HG03135 (cell line): ENCODE measurements around the gene TFIP11.

Source experiments
- ATAC-seq: cut with Tn5 transposase; IDR thresholded peaks from one replicate; pipeline ENCODE4 v1.9.1; 2021; ENCODE audit warnings: mild to moderate bottlenecking, moderate library complexity; ENCODE audit not compliant: unreplicated experiment

Gene TFIP11

DNA sequence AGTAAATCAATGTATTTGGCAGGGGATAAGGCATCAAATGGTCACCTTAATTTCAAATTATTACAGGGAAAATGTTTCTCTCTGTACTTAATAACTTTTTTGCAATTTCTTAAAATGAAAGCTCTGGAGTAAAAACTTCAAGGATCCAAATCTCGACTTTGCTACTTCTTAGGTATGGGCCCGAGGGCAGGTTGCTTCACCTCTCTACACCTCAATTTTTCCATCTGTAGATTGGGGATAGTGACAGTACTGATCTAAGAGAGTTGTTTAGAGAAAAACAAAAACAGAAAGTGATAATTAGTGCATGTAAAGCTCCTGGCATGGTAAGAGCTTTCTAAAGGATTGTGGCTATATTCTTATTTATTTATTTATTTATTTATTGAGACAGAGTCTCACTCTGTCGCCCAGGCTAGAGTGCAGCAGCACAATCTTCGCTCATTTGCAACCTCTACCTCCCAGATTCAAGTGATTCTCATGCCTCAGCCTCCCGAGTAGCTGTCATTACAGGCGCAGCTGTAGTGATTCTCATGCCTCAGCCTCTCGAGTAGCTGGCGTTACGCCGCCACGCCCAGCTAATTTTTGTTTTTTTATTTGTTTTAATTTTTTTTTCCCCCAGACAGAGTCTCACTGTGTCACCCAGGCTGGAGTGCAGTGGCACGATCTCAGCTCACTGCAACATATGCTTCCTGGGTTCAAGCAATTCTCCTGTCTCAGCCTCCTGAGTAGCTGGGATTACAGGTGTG, 2.3 kb upstream of the TFIP11 start:
- ATAC-seq: no peak

DNA sequence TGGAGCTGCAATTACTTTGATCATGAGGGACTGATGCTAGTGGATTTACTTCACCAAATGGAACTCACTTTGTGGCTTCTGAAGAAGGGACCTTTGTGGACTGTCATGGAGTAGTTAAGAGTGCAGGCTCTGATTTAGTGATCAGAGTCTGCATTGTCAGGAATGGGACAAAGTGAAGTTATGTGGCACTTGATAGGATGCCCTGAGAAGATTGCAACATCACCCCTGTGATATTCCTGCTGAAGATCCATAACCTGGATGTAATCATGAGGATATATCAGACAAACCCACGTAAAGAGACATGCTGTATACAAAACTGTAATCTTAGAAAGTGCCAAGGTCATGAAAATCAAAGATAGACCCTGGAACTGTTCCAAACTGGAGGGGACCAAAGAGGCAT, 1.6 kb upstream of the TFIP11 start:
- no peak for ATAC-seq

DNA sequence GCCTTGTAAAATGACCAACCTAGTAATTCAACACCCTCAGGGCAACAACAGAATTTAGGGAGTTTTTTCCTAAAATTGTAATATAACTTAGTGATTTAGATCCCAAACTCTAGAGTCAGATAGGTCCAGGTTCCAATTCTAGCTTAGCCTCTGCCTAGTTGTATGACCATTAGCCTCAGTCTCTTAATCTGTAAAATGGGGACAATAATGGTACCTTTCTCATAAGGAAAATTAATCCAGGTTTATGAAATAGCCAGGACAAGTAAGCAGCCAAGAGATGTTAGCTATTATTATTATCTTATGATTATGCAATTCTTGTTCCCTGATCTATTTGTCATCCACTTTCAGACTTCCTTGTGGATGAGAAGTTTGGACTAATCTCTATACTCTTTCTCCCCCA, 4.1 kb downstream of the TFIP11 start:
- no peak for ATAC-seq

DNA sequence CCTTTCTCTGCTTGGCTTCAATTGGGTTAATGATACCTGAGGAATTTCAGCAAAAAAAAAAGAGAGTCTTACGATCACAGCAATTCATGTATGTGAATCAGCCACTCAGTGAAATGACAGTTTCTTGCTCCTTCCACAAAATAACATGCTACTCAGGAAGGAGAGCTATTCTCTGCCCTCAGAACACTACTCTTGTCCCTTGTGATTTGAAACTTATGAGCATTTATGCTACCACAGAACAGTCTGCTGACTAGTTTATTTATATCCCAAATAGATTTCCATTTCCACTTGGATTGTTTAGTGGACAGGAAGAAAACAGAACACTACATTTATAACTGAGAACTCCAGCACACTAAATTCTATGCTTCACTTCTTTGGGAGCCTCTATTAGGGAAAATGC, 8.5 kb downstream of the TFIP11 start:
- no peak for ATAC-seq

DNA sequence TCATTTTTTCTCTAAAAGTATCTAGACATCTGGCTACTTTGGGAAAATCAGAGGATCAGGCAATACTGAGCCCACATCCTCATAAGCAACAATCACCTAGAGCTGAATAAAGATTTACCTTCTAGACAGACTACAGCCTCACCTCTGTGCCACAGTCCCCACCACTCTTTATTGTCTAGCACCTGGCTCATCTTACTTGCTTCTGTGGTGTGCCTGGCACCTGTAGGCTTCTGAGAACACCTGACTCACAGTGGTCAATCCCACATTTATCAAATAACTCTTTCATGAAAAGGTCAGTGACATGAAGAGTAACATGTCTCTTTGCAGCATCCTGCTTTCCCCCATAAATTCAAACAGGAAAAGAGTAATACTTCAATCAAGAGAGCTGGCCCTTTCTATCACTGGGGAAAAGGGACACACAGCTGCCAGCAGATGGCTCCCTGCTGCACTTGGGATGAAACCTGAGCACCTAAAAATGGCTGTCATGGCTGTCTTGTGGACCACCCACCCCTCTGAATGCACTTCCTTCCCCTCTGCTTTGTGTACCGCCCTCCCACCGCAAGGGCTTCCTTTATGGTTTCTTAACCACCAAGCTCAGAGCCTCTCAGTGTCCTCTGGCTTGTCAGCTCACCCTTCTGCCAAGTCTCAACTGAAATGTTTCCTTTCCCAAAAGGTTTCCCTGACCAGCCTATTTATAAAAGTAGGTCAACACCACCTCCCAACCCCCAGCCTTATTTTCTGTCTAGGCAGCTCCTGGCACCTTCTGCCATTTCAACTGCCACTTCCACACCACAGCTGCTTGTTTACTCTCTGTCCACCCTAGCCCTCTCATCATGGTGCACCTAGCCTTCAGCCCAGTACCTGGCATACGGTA, 9.3 kb downstream of the TFIP11 start:
- no peak for ATAC-seq

DNA sequence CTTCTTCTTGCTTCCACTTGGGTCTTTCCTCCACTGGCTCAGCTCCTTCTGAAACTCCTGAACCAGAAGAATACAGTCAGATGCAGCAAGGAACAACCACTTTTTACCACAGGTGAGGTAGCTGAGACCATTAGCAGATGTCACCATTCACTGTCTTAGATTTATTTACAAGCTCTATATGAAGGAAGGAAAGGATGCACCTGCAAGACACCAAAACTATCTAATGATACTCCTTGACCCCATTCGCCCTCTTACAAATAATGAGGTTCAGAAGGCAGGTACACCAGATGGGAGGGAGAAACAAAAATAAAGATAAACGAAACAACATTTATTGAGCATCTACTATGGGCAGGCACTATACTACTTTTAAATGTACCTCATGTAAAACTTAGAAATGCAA, 10.3 kb downstream of the TFIP11 start:
- ATAC-seq: no peak

DNA sequence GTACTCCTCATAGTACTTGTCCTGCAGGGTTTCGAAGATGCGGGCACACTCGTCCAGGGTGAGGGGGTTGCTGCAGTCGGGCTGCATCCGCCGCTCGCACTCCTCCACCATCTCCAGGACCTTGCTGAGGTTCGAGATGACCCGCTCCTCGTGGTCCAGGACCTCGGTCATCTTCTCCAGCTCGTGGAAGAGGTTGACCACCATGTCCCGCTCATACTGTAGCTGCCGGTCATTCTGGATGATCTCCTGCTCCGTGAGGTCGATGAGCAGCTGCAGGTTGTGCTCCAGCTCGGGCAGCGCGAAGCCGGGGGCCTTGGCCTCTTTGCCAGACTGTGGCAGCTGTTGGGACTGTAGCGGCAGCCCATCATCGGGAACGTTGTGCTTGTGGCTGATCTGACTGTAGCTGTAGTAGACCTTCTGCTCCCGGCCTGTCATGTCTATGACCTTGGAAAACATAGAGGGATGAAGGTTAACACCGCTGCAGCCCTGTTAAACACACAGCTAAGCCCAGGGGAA, 13.0 kb downstream of the TFIP11 start:
- ATAC-seq: no peak

DNA sequence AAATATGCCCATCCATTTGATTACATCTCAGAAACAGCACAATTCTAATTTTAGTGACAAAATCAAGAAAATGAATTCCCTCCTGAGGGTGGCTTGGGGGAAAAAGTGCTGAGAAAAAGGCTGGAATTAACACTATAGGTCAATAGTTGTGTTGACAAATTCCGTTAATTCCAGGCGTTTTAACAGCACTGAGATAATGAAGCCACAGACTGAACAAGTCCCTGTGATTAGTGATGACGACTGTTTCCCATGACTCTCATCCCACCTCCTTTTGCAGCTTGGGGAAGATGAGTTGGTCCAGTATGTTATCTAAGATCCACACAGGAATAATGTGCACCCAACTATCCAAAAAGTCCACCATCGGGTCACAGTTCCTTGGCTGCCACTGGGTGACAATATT, 15.8 kb downstream of the TFIP11 start:
- no peak for ATAC-seq

DNA sequence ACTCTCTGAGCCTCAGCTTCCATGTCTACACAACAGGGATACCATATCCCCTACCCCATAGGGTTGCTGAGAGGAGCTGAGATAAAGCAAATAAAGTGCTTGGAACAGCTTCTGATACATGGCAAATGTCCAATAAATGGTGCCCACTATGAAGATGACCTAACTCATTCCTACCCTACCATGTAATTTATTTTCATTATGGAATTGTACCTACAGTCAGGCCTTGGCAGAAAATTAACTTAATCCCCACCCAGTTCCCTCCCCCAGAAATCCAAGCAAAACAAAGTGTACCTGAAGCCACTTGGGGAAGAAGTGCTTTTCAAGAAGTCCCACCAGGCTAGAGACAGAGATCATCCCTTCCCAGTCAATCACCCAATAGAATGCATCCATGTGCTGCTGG, 17.8 kb downstream of the TFIP11 start:
- no peak for ATAC-seq

DNA sequence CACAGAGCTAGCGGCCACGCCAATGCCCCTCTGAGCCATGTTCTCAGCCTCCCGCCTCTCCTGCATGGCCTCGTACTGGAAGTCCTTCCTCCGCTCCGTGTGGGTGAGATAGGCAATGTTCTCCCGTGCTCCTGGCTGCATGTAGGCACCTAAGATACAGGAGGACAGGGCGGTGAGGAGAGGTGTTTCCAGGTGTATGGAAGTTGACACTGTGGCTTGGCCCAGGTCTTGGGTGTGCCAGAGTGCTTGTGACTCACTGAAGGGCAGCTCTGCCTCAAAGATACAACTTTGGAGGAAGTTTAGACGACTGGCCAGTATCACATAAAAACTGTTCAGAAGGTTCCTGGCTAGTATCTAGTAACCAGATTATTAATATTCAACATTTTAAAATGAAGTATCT, 20.1 kb downstream of the TFIP11 start:
- ATAC-seq: no peak

DNA sequence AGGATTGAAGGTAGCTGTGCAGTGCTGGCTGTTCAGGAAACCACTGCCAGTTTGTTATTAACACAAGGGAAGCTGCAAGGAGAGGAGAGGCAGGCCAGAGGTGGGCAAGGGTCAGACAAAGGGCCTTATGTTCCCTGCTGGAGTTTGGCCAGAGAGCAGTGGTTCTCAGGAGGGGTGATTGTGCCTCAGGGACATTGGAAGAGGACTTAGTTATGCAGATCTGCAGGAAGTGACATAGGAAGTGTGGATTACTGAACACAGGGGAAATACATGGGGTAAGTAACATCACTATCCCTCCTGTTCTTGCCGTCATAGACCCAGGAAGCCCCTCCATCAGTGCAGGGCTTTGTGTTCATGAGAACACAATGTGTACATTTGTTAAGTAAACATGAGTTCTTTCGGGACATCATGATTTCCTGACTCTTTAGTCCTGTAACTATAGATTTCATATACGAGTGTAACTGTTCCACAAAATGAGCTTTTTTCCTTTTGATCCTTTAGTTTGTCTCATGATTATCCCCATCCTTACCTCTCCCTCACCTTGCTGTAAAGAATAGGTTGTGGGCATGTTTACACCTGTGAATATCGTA, 22.7 kb downstream of the TFIP11 start:
- no peak for ATAC-seq

DNA sequence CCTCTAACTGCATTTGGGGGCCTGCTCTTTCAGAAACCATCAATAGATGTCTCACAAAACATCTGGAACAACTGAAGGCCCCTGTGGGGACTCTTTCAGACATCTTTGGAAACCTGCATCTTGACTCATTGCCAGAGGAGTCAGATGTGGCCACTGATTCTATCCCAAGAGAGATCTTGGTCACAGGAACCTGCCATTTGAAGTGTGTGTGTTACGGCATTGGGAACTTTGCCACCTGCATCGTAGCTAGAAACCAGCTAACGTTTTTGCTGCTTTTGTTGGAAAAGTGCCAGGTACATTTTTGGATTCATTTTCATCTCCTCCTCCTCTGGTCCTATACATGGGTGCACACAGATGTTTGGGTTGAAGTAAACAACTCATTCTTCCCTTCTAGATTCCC, 24.3 kb downstream of the TFIP11 start:
- no peak for ATAC-seq

DNA sequence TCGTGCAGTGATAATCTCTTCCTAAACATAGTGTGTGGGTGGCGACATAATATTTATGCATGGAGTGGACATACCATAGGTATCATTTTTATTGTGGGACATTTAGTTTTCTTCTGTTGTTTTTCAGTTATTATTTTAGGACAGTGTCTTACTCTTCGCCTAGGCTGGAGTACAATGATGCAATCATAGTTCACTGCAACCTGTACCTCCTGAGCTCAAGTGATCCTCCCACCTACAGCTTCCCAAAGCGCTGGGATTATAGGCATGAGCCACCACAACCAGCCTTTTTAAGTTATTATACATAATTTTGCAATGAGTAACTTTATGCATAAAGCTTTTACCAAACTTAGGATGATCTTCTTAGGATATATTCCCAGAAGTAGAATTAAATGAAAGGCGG, 25.9 kb downstream of the TFIP11 start:
- no peak for ATAC-seq

DNA sequence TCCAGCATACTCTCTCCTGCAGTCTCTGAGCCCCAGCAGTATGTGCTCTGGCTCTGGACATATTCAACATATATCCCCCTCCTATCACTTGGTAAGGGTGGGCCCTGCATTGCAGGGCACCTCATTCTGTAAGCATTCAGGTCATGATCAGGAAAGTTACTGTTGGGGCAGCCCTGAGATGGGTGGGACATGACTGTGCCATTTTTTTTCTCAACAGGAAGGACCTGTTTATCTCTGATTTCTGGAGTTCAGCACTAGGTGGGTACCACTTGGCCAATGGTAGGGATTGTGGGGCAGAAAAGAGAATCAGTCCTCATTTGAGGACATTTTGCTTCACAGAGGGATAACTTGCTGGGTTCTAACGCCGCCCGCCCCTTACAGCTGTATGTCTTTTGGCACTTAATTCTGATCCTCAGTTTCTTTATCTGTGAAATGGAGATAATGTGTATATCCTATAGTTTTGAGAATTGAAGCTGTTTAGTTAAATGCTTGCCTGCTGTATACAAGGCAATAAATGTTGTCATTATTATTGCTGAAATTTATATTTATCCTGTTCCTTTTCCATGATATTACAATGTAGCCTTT, 26.4 kb downstream of the TFIP11 start:
- ATAC-seq: no peak

DNA sequence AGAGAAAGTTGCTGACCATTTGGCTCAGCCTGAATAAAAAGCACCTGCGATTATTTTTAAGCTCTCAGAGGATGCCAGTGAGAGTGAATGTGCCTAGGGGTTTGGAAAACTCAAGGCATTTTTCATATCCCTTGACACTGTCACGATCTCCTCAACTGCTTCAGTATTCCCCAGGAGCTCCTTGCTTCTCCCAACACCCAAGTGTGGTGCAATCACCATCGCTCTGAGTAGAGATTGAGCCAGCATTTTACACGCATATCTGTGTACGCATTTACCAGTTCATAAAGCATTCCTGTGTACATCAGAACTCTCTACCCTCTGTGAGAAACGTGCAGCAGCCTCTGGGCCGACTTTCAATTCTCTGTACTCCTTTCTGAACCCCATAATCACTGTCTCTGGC, 27.3 kb downstream of the TFIP11 start:
- no peak for ATAC-seq

DNA sequence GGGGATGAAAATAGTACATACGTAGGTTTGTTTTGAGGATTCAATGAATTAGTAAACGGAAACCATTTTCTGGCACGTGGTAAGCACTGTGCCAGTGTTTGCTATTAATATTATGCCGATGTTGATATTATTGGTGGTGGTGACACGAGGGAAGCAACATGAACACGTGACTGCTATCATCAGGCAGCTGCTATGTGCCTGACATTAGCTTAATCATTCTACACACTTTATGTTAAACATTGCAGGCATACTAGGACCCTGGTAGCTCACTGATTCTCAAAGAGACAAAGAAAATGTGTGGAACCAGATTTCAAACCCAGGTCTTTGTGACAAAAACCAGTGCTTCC, 27.9 kb downstream of the TFIP11 start:
- no peak for ATAC-seq

DNA sequence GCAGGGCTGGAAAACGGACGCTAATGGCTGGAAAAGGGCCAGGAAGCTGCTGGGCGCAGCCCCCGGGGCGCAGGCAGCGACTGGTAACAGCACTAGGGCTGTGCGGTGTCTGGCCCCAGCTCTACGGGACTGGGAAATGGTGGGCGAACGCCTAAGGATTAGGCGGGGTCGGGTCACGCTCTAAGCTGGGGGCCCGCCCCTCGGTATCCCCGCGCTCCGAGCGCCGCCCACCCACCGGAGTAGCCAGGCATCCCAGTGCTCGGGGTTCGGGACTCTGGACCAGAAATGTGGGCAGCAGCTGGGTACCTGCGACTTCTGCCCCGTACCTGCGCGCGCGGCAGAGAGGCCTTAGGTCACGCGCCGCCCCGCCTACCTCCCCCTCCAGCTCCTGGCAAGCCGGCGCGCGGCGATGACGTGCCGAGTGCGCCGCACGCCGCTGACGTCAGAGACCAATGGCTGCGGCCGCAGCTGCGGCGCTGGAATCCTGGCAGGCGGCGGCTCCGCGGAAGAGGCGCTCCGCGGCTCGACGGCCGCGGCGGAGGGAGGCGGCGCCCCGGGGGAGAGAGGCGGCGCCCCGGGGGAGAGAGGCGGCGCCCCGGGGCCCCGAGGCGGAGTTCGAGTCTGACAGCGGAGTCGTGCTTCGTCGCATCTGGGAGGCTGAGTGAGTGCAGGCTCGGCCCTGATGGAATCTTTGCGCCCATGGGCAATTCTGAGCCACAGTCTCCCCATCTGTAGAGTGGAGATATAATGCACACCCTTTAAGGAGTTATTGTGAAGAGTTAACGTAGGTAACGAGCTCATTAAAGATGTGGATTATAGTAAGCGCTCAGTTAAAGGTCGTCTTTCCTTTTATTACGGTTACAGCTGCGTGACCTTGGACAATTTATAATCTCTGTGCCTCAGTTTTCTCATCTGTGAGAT, 28.6 kb downstream of the TFIP11 start, which contains the start of the genes HPS4 and SRRD:
Gene HPS4 (minus strand): TSS at position 345 of the 921 bp plus-strand sequence. CDS start 2,021 bp downstream, outside the sequence.
Gene SRRD (plus strand): TSS at position 439 of the 921 bp plus-strand sequence. CDS start 14 bp downstream, at position 453.
- ATAC-seq: peak; percentile 58

DNA sequence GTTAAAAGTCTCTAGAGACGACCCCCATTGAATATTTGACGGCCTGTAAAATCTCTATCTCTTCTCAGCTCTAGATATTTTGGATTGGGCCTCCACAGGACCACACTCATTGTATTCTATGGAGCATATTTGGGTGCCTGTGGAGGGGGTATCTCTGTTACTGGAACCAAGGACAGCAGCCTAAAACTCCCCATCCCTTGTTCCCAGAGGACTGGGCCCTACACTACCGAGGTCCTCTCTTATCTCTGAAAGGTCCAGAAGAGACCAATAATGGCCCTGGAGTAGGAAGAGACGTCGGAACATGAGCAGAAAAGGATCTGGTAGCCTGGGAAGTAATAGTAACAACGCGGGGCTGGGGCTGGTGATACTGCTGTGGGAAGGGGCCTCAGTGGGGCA, 29.2 kb downstream of the TFIP11 start:
- peak; percentile 5 for ATAC-seq

DNA sequence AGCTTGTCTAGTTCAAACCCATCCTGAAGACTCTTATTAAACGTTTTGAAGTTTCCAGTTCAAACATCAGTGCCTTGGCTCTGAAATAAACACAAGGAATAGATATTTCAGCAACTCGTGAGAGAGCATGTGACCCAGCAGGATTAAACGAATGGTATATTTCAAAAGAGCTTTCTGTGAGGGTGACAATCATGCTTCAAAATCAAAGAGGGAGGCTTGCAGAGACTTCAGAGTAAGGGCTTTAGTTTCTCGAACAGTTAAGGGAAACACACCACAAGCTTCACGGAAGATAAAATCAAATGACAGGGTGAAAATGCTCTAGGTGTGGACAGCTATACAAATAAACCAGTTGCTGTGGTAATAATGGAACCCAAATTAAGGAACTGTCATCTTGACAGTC, 30.1 kb downstream of the TFIP11 start:
- ATAC-seq: no peak

DNA sequence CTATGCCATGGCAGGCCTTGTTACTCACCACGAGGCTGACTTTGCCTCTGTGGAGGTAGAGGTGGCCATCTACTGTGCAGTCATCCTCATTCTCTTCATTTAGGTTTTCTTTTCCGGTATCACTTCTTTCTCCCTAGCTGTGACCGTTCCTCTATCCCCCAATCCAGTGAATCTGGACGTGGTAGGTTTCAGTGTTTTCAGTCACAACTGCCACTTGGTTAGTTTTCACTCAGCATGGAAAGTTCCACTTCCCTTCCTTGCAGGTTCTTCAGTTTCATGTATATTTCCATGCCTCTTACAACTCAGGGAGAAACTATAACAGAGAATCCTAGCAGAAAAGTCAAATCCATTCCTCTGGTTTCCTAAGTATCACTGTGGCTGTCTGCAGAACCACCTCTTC, 30.6 kb downstream of the TFIP11 start:
- no peak for ATAC-seq
